Measurements from ENCODE around the gene REEP6.
A peak's percentile ranks its signal among the peaks of the same experiment; 100 is the strongest.

- TF ChIP-seq CTCF (IDR thresholded peaks at IDR 0.05), result peak; percentile 41 to 56 (median 47)
- TF ChIP-seq POLR2A (IDR thresholded peaks at IDR 0.05), result no peak
Measured at GRCh38 chr19:1465191-1466016, 25.6 kb upstream of the REEP6 start.

Data from testis (tissue), 2 donors.